Measurements from ENCODE around the gene COX4I1.
"Not testable (repeated sequence)": the region's sequence is repeated elsewhere in the genome, so short reads cannot be mapped to it uniquely, and the experiment has no call there.

DNA sequence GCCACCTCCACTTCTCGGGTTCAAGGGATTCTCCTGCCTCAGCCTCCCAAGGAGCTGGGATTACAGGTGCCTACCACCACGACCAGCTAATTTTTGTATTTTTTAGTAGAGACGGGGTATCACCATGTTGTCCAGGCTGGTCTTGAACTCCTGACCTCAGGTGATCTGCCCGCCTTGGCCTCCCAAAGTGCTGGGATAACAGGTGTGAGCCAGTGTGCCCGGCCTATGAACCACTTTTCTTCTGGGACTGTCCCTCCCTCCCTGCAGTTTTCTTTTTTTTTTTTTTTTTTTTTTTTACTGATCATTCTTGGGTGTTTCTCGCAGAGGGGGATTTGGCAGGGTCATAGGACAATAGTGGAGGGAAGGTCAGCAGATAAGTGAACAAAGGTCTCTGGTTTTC lies 7.8 kb downstream of the COX4I1 start:
- TF ChIP-seq POLR2A (IDR thresholded peaks at IDR 0.05; ENCODE audit: low read length); GATA1 (IDR thresholded peaks at IDR 0.05; ENCODE audit: low read depth, low read length): not testable (repeated sequence)

All from erythroblast (primary cell).